DMS53 (cell line): Measurements from ENCODE around the gene CWC27.

Experiments
- DNase-seq: peaks from one replicate; lab custom pipeline; 2025; lab: John Stamatoyannopoulos, UW

CWC27 gene, protein sequence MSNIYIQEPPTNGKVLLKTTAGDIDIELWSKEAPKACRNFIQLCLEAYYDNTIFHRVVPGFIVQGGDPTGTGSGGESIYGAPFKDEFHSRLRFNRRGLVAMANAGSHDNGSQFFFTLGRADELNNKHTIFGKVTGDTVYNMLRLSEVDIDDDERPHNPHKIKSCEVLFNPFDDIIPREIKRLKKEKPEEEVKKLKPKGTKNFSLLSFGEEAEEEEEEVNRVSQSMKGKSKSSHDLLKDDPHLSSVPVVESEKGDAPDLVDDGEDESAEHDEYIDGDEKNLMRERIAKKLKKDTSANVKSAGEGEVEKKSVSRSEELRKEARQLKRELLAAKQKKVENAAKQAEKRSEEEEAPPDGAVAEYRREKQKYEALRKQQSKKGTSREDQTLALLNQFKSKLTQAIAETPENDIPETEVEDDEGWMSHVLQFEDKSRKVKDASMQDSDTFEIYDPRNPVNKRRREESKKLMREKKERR

DNA sequence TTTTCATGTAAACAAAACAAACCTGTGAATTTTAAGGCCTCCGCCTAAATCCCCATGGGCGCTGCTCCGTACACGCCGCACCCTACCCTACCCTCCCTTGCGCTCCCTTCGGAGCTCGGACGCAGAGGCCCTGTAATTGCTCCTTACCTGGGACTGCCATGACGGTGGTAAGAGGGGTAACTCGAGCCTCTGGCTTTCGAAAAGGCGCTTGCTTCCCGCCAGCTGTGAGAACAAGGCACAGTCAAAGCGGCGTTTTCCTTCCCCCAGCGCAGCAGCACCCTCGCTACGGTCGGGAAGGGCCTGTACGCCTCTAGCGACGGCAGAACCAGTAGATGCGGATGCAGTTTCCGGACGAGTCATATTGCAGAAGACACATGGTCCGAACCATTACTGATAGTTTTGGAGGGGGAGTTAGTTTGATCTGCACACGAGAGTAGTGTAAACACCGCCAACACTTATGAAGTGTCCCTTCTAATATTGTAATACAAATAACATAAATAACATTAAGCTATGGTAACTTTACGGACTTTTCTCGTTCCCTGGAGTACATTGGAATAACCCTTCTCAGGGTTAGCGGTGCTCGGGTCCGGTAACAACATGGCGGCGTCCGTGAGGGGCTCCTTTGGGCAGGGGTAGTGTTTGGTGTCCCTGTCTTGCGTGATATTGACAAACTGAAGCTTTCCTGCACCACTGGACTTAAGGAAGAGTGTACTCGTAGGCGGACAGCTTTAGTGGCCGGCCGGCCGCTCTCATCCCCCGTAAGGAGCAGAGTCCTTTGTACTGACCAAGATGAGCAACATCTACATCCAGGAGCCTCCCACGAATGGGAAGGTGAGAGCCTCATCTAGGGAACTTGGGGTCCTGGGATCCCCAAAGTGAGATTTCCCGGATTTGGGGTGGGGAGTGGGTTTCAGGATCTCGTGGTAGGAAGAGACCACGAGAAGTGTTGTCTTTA lies at the start of gene CWC27, which contains the start of gene SREK1IP1:
Gene CWC27 (plus strand): TSS at position 573 of the 955 bp plus-strand sequence. CDS start 217 bp downstream, at position 790.
Gene SREK1IP1 (minus strand): TSS at position 334 of the 955 bp plus-strand sequence. CDS start 174 bp downstream, at position 160.
- peak; percentile 95 for DNase-seq

DNA sequence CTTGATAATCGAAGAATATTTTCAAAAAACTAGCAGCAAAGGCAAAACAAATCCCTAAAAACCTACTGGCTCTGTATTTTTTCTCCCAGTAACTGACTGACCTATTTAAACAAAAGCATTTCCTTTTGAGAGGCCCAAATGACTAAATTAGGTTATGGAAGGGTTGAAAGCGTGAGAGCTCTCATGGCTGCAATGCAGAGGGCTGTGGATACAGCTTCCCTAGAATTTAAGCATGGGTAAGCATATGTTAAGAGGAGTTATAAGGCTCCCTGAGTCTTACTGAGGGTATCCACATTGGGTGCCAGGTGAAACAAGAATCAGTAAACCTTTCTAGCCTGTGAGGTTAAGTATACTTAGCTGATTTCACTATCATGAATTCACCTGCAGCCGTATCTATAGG lies 46.1 kb upstream of the CWC27 start:
- DNase-seq = no peak

DNA sequence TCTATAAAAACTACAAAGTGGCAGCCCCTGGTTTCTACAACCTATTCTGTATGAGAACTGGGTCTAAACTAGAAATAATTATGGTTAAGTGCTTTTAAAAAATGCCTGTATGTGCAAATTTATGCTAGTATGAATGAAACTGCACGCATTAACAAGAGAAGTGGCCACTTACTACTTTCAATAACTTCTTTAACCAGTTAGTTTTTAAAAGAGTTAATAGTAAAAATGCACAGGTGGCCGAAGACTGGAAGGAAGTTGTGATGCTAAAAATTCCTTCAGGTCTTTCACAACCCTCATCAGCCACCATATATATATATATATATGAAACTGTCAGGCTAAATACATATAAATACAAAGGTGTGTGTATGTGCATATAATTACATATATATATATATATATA lies 41.6 kb upstream of the CWC27 start:
- no peak for DNase-seq

DNA sequence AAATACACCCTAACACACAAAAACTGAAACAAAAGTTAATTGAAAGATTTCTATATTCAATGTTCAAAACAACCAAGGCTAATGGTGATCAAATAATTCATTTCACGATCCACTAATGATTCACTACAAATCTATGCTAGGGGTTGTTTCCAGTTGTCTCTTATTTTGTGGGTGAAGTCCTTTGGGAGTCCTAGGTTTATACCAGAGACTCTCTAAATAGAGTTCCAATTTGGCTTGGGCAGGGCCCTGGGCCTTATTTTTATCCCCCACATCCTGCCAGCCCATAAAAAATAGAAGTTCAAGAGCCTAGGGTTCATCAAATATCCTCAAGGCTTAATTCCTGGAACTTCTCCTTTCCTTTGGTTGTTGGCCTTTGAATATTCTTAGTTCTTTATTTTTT lies 26.3 kb upstream of the CWC27 start:
- DNase-seq = no peak

DNA sequence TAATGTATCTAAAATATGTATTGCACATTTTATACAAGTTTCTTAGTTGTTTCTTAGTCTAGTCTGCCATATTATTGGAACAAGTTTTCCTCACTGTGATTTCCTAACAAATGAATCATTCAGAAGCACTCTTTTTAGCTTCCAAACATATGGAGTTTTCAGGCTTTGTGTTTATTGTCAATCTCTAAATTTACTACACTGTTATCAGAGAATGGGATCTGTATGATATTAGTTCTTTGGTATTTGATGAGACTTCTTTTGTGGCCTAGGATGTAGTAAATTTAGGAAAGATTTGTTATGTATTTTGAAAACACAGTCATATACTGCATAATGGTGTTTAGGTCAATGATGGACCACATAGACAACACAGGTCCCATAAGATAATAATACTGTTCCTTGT lies 25.9 kb upstream of the CWC27 start:
- DNase-seq = no peak

DNA sequence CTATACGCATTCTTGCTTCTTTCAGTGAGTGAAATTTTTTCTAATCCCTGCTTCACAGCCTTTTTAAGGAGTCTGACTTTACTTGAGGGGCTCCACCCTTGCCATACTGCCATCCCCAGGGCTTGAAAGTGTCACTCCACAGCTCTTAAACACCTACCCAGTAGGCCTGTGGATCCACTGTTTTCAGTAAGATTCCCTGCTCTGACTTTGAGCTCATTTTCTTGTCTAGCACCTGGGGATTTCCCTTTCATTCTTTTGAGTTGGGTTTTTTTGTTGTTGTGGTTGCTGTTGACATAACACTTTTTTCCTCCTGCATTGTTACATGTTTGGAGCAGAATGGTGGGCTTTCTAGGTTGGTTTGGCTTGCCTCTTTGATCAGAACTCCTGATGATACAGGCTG lies 23.8 kb upstream of the CWC27 start:
- no peak for DNase-seq

DNA sequence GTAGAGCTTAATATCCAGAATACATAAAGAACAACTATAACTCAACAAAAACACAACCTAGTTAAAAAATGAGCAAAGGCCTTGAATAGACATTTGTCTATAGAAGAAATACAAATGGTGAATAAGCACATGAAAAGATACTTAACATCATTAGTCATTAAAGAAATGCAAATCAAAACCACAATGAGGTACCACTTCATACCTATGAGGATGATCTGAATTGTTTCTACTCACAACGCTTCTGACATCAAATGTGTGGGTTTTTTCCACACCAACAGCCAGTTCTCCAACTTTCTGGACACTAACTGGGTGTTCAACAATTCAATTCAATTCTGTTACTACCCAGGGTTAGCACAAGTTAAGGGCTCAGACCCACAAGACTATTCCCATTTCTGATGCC lies 22.3 kb upstream of the CWC27 start:
- DNase-seq = no peak

DNA sequence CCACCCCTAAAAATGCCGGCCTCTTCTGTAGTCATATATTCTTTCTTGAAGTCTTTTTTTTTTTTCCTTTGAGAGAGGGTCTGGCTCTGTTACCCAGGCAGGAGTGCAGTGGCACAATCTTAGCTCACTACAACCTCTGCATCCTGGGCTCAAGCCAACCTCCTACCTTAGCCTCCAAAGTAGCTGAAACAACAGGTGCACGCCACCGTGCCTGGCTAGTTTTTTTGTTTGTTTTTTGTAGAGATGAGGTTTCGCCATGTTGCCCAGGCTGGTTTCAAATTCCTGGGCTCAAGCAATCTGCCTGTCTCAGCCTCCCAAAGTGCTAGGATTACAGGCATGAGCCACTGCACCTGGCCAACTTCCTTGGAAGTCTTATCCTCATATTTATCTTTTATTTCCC lies 19.3 kb upstream of the CWC27 start:
- no peak for DNase-seq

DNA sequence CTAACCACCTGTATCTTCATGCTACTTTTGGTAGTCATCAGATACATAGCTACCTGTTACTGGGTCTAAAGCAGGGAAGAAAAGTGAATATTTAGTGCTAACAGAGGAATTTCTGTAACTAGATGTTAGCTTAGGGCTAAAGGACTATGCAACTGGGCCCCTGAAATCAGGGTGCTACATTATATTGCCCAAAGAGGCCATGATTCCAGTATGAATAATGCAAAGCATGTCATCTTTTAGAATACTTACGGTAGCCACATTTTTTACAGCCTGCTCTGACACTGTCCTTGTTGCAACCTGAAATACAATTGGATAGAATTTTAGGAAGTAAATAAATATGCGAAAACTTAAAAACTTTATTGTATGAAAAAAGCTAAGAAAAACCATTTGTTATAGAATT lies 14.7 kb upstream of the CWC27 start:
- peak; percentile 31 for DNase-seq

DNA sequence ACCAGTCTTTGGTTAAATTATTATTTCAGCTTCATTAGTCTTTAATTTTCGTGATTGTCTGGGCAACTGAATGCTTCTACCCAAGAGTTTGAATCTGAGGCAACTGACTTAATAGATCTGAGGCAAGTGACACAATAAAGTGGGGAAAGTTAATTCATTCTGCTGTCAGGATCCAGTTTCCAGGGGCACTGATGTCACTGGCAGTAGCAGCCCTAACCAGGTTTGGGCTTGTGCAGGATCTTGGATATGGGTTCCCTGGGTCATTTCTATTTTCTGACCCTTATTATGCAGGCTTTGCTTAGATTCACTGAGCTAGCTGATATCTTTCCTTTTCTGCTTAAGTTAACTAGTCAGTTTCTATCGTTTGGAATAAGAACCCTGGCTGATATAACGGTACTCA lies 9.8 kb upstream of the CWC27 start:
- no peak for DNase-seq

DNA sequence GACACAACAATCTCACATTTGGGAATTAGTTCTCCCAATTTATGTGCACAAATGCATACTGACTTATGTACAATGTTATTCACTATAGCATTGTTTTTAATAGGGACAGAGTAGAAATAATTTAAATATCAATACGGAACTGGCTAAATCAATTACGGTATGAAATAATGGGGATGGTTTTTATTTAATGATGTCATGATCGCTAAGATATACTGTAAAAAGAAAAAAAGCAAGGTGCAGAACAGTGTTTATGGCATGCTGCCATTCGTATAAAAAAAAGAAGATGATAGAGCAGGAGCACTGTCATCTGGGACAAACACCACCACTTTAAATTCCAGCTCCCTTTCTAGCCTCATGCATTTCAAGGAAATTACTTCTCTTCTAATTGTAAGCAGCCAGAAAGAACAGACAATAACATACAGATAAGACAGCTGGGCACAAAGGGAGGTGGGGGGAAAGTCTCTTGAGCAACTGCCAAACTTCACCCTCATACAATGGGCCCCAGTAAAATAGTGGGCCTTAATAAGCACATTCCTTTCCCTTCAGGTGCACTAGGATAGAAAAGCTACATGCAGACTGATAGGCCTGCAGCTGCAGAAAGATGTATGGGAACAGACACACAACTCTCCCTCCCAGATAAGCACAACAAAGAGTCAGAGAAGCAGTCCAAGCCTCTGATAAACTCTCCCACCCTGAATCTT lies 8.6 kb upstream of the CWC27 start:
- DNase-seq = no peak

DNA sequence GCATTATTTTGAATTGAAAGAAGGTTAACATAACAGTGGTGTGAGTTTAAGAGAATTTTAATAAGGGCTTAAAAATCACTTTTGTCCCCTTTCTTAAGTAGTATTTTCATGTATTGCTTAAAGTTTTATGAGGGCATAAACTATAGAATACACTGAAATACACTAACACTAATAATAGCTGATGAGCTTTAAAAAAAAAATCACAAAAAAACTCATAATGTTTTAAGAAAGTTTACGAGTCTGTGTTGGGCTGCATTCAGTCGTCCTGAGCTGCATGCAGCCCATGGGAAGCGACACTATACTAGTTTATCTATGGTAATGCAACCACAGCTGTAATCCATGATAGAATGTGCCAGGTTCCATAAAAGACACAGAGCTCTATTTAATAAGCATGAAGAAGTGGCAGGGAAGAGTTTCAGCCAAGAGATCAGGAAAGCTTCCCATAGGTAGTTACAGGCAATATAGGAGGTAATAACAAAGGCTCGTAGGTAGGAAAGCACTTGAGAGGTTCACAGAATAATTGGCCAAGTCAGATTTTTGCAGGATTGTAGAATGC lies 4.7 kb upstream of the CWC27 start:
- DNase-seq = no peak

DNA sequence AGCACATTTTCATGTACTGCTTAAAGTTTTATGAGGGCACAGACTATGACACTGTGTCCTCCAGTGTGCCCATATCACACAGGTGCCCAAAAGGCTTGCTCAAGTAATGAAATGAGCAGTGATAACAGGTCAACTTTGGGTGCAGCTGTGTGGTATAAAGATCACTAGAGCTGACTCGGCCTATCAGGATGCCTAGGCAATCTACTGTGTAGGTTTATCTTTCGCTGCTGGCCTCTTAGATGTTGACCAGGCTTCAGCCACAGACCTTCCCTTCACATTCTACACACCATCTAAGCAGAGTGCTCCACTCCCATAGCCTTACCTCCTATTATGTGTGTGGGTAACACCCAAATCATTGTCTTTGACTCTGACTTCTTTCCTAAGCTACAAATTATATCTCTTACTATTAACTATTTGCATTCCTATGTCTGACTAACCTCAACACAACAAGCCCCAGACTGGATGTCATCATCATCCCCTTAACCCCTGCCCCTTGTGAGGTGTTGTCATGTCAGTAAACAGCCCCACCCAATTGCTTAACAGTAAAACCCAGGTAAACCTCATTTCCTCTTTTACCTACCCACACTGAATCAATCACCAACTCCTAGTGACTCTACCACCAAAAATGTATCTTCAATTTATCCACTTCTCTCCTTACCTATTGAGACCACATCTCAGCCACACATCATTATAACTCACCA lies 2.8 kb upstream of the CWC27 start:
- no peak for DNase-seq

DNA sequence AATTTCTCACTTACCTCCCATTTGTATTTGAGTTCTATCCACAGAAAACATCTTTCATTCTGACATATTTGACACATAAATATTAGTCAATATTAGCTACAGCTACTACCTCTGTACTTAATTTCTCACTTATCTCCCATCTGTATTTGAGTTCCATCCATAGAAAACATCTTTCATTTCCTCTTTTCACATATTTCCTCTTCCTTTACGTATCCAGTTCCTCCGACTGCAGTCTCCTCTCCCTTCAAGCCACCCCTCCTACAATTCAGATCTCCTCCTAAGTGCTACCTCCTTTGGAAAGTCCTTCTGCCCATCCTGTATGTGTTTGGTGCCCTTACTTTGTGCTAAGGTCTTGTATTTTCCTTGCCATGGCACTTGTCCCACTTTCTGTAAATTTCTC lies 1.8 kb upstream of the CWC27 start:
- DNase-seq = no peak

DNA sequence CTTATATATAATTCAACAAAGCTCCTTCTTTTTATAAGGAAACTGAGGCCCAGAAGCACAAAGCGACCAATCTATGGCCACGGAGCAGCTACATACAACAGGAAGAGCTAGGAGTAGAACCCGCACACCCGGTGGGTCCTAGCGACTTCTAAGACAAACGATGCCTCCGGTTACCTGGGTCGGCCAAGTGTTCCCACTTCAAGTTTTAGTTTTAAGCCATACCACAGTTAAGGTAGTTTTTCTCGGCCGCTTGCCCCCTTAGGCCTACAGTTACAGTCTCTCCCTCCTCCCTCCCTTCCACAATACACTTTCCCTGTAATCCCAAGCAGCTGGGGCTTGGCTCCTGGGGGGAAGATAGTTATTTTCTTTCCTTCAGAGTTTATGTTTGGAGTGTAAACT lies 772 bp upstream of the CWC27 start:
- DNase-seq = peak; percentile 56

DNA sequence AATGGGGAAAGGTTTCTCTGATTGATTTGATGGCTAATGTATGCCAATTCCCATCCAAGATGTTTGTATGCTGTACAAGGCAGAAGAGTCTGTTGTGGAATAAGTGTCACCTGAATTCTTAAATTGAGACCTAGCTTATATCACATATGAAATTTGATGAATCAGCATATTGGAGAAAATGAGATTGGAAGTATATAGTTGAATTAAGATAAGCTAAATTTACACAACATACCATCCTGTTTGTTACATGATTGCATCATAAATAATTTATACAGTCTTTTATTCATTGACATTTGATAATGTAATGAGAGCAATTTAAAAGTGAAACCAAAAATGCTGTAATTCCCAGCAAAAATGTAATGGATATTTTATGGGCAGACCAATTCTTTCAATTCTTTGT lies 1.1 kb downstream of the CWC27 start:
- no peak for DNase-seq

DNA sequence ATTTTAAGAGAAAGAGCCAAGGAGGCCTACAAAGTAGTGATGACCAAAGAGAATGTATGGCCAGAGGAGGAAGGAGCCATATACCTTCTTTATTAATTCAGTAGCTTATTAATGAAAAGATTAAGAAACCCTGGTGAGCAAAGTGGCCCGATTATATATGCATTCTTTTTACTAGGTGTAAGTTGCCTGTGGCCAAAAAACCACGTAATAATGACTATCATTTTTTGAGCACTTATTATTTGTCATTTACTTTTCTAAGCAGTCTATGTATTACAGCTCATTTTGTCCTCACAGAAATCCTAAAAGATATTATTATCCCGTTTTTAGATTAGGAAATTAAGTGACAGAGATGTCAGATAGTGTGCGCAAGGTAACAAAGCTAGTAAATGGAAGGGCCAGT lies 3.0 kb downstream of the CWC27 start:
- no peak for DNase-seq

DNA sequence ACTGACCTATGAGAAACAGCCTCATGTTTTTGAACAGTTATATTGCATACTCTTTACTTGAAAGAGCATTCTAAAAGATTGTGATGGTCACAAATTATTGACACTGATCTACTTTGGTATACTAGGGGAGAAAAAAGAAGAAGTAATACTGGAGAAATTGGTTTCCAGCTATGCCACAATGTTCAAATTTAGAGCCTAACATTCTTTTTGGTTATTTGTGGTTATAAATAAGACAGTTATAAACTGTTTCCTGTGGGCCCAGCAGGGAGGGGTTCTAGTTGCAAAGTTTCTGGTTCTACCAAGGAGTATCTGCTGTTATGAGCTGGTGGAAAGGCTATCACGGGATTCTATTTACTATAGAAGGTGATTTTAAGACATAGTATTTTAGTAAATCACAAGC lies 4.8 kb downstream of the CWC27 start:
- no peak for DNase-seq

DNA sequence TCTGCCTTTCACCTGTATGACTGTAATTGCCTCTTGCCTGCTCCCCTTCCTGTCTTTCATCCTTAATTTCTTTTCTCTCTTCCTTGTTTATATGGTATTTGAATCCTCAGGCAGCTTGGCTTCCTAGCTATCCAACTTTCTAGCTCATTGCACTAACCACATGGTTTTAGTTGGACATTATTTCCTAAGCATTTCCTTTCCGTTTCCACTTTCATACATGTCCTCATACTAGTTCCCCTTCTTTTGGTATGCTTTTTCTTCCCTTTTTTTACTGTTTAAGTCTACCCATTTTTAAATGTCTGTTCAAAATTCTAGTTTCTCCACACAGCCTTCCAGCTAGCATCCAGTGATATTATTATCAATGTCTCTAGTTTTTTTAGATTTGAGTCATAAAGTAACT lies 6.6 kb downstream of the CWC27 start:
- DNase-seq = no peak

DNA sequence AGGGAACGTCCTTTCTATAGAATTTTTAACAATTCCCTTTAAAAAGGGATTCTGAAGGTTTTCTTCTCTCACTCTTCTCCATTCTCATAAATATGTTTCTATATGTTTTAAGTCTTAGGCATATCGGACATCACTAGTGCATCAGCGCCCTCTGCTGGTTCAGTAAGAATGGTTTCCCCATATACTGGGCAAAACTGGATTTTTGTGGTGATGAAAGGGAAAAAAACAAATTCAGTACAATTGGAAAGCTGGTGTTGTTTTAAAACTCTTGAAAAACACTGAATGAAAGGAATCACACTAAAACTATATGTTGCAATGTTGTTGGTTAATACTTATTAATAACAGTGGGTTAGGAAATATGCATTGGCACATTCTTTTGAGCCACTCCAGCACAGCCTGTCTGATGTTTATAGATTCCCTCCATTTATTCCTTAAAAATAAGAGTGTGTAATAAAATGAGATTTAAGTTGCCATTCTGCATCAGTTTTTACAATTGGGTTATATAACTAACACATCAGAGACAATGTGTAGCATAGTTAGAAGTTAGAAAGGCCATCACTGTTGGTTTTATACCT lies 15.8 kb downstream of the CWC27 start:
- DNase-seq = peak; percentile 89

DNA sequence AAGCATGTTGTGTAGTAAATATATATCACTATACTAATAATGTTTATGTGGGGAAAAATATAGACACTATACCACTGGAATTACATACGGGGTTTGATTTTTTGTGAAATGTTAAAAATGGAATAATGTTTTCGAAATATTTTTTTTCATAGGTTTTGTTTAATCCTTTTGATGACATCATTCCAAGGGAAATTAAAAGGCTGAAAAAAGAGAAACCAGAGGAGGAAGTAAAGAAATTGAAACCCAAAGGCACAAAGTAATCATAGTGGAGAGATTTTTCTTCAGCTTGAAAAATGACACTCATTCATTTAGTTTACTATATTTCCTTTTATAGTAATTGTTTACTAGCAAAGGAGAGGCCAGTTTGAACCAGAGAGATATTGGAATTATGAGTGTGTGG lies 17.6 kb downstream of the CWC27 start:
- no peak for DNase-seq
